ENCODE results near the gene CCL4L2. TPM values are rescaled to one million over a fixed set of nuclear protein-coding genes. Genes with fewer than 3 reads are reported as not detected.
"Not testable (repeated sequence)": the region's sequence is repeated elsewhere in the genome, so short reads cannot be mapped to it uniquely, and the experiment has no call there.

Gene CCL4L2
- total RNA-seq, 1 donor from 2014 or later, result not detected

GRCh38 chr17:36242046-36242445 is 31.2 kb downstream of the CCL4L2 start:
- not testable (repeated sequence) for H3K4me3 Mint-ChIP-seq (ENCODE audit: unreplicated experiment); H3K27ac Mint-ChIP-seq (ENCODE audit: unreplicated experiment); H3K9me3 Mint-ChIP-seq (ENCODE audit: unreplicated experiment); DNase-seq (ENCODE audit: low spot score); H3K27me3 Mint-ChIP-seq (ENCODE audit: unreplicated experiment); H3K36me3 Mint-ChIP-seq (ENCODE audit: low read depth, unreplicated experiment); H3K4me1 Mint-ChIP-seq (ENCODE audit: unreplicated experiment)

Other genes with a start within 250 kb of the CCL4L2 start
- not detected for gene CCL16, start 229.6 kb upstream of the CCL4L2 start, total RNA-seq (ENCODE audit: unreplicated experiment)
- gene CCL14, start 224.3 kb upstream of the CCL4L2 start, total RNA-seq (ENCODE audit: unreplicated experiment), result not detected
- gene CCL15, start 209.5 kb upstream of the CCL4L2 start, total RNA-seq (ENCODE audit: unreplicated experiment), result not detected
- not detected for gene CCL23, start 193.1 kb upstream of the CCL4L2 start, total RNA-seq (ENCODE audit: unreplicated experiment)
- gene CCL18, start 146.8 kb upstream of the CCL4L2 start, total RNA-seq (ENCODE audit: unreplicated experiment), result not detected
- not detected for gene CCL3, start 120.9 kb upstream of the CCL4L2 start, total RNA-seq (ENCODE audit: unreplicated experiment)
- gene CCL4, start 107.2 kb upstream of the CCL4L2 start, total RNA-seq (ENCODE audit: unreplicated experiment), result not detected
- 8.9 TPM for gene TBC1D3B, start 34.4 kb upstream of the CCL4L2 start, total RNA-seq (ENCODE audit: unreplicated experiment)
- gene CCL3L1, start 14.3 kb upstream of the CCL4L2 start, total RNA-seq (ENCODE audit: unreplicated experiment), result 4.0 TPM
- gene TBC1D3I, start 53.5 kb downstream of the CCL4L2 start, total RNA-seq (ENCODE audit: unreplicated experiment), result 0.23 TPM
- gene TBC1D3G, start 112.8 kb downstream of the CCL4L2 start, total RNA-seq (ENCODE audit: unreplicated experiment), result not detected
- not detected for gene TBC1D3H, start 177.4 kb downstream of the CCL4L2 start, total RNA-seq (ENCODE audit: unreplicated experiment)